HepG2 (cell line): Measurements from ENCODE around the gene ST8SIA4. TPM values are rescaled to one million over a fixed set of nuclear protein-coding genes. Genes with fewer than 3 reads are reported as not detected.

Source experiments
- ATAC-seq: fragments of 200-7000 bp; cut with Tn5 transposase; 3 replicates; pipeline ENCODE4 v1.9.1; 2020; ENCODE audit warnings: mild to moderate bottlenecking, moderate library complexity
- BruUV-seq: library from RNA; stranded (reverse); fragments of 400-500 nt; replicated peaks from 2 replicates; lab custom pipeline; 2021; lab: Mats Ljungman, UMichigan
- CTCF ChIA-PET: fragments of 300-600 bp; formaldehyde crosslinking; extraction: SDS; loops from one replicate; lab custom pipeline; 2021; ENCODE audit warnings: low total read pairs, inconsistent platforms, low intra/inter-chr PET ratio; lab: Yijun Ruan, JAX
- POLR2A ChIA-PET: fragments of 350-600 bp; sonication (Branson Sonifier 250); formaldehyde crosslinking; loops from one replicate; lab custom pipeline; 2020; ENCODE audit warnings: antibody characterized with exemption, inconsistent platforms; lab: Yijun Ruan, JAX
- DNase-seq: peaks from one replicate; pipeline ENCODE4 v3.0.0-alpha.2; 2015; ENCODE audit warnings: low spot score
- FAIRE-seq: peaks from 3 replicates; lab custom pipeline; 2011; peaks lifted over from hg19 to GRCh38; lab: Jason Lieb, UNC
- H2AFZ ChIP-seq: one replicate; pipeline ENCODE4 v1.6.1; 2011; ENCODE audit warnings: low read length, inconsistent platforms
- H3K27ac ChIP-seq: fragments of 300-600 bp; 3 replicates; pipeline ENCODE4 v1.8.0; 2011; ENCODE audit warnings: mixed run types, mild to moderate bottlenecking, mixed read lengths, low read length, inconsistent platforms; ENCODE audit not compliant: insufficient read depth; ENCODE audit errors: extremely low read length
- H3K27me3 ChIP-seq, 2 experiments: fragments of 200-600 bp in 1 of 2; 2 replicates in 1 of 2; 3 replicates in 1 of 2; pipeline versions ENCODE4 v1.6.0 to v1.8.0; 2011; ENCODE audit warnings: low read length in 2 of 2, mild to moderate bottlenecking in 2 of 2, moderate library complexity in 2 of 2, inconsistent platforms in 1 of 2; ENCODE audit not compliant: insufficient read depth in 2 of 2, control insufficient read depth in 1 of 2
- H3K36me3 ChIP-seq, 2 experiments: fragments of 200-600 bp in 1 of 2; replicated peaks in 1 of 2; 2 replicates in 1 of 2; 3 replicates in 1 of 2; pipeline versions ENCODE4 v1.5.1 to v1.8.0; 2011; ENCODE audit warnings: low read length in 2 of 2, inconsistent platforms in 1 of 2; ENCODE audit not compliant: insufficient read depth in 2 of 2, control insufficient read depth in 1 of 2
- H3K4me1 ChIP-seq: 2 replicates; pipeline ENCODE4 v1.5.1; 2012; ENCODE audit warnings: low read length, inconsistent platforms; ENCODE audit not compliant: insufficient read depth
- H3K4me2 ChIP-seq: 2 replicates; pipeline ENCODE4 v1.6.0; 2011; ENCODE audit warnings: low read depth, low read length, inconsistent platforms
- H3K4me3 ChIP-seq, 3 experiments: fragments of 200-600 bp in 1 of 3; sonication (generic), shearing (Covaris generic) in 1 of 3; replicated peaks in 1 of 3; 2 replicates each; pipeline ENCODE4 v1.5.1; 2011 to 2016; ENCODE audit warnings: low read length in 3 of 3, inconsistent platforms in 2 of 3, low read depth in 2 of 3, mild to moderate bottlenecking in 2 of 3, control low read depth in 1 of 3, mixed read lengths in 1 of 3; ENCODE audit not compliant: insufficient read depth in 1 of 3
- H3K79me2 ChIP-seq: one replicate; pipeline ENCODE4 v1.6.1; 2011; ENCODE audit warnings: low read length, inconsistent platforms; ENCODE audit not compliant: insufficient read depth
- H3K9ac ChIP-seq: 2 replicates; pipeline ENCODE4 v1.6.0; 2011; ENCODE audit warnings: mild to moderate bottlenecking, low read depth, low read length, inconsistent platforms; ENCODE audit not compliant: insufficient read depth
- H3K9me3 ChIP-seq: 2 replicates; pipeline ENCODE4 v1.5.1; 2012; ENCODE audit warnings: mild to moderate bottlenecking, low read length
- H4K20me1 ChIP-seq: 2 replicates; pipeline ENCODE4 v1.6.0; 2011; ENCODE audit warnings: inconsistent platforms, mild to moderate bottlenecking, low read length, moderate library complexity; ENCODE audit not compliant: insufficient read depth
- GABPA ChIP-seq, 2 experiments: IDR thresholded peaks; 2 replicates each; pipeline ENCODE4 v1.6.1; 2011 to 2016; ENCODE audit warnings: low read depth in 2 of 2, low read length in 1 of 2, missing biosample characterization in 1 of 2, missing genetic modification characterization in 1 of 2
- GABPB1 ChIP-seq: IDR thresholded peaks from 2 replicates; pipeline ENCODE4 v1.6.1; 2016; ENCODE audit warnings: mild to moderate bottlenecking, missing genetic modification reagents, moderate library complexity, missing compliant biosample characterization
- HES4 ChIP-seq: sonication (generic); formaldehyde crosslinking; IDR thresholded peaks from 2 replicates; pipeline ENCODE4 v1.9.0; 2021; ENCODE audit warnings: mild to moderate bottlenecking, missing genetic modification reagents, borderline replicate concordance
- NCOA2 ChIP-seq: sonication (generic); formaldehyde crosslinking; IDR thresholded peaks from 2 replicates; pipeline ENCODE4 v1.8.0; 2022; ENCODE audit warnings: inconsistent platforms
- RARG ChIP-seq: sonication (generic); formaldehyde crosslinking; IDR thresholded peaks from 2 replicates; pipeline ENCODE4 v1.4.0; 2020; ENCODE audit warnings: low read depth, mild to moderate bottlenecking, missing genetic modification reagents
- RBM22 ChIP-seq: fragments of 200-400 bp; formaldehyde crosslinking; optimal IDR thresholded peaks from 2 replicates; pipeline ENCODE3; 2017; ENCODE audit warnings: mild to moderate bottlenecking, low read length, moderate library complexity
- SMARCE1 ChIP-seq: fragments of 450-650 bp; IDR thresholded peaks from 2 replicates; pipeline ENCODE4 v1.6.1; 2017; ENCODE audit warnings: borderline replicate concordance
- TBL1XR1 ChIP-seq: fragments of 150-350 bp; IDR thresholded peaks from 2 replicates; pipeline ENCODE4 v1.6.1; 2014; ENCODE audit warnings: borderline replicate concordance, low read length; ENCODE audit not compliant: partially characterized antibody
- TFDP1 ChIP-seq: IDR thresholded peaks from 2 replicates; pipeline ENCODE4 v1.6.1; 2016; ENCODE audit warnings: missing compliant biosample characterization, missing genetic modification reagents, borderline replicate concordance
- THAP9 ChIP-seq: sonication (generic); formaldehyde crosslinking; IDR thresholded peaks from 2 replicates; pipeline ENCODE4; 2020; ENCODE audit warnings: missing genetic modification reagents, mild to moderate bottlenecking, borderline replicate concordance
- ZNF101 ChIP-seq: sonication (generic); formaldehyde crosslinking; IDR thresholded peaks from 2 replicates; pipeline ENCODE4 v1.4.0; 2020; ENCODE audit warnings: mild to moderate bottlenecking, low read depth, missing genetic modification reagents, borderline replicate concordance
- ZNF343 ChIP-seq: sonication (generic); formaldehyde crosslinking; IDR thresholded peaks from 2 replicates; pipeline ENCODE4 v1.4.0; 2020; ENCODE audit warnings: mild to moderate bottlenecking, missing genetic modification reagents
- ZNF367 ChIP-seq: sonication (generic); formaldehyde crosslinking; IDR thresholded peaks from 2 replicates; pipeline ENCODE4 v1.4.0; 2020; ENCODE audit warnings: missing genetic modification reagents, borderline replicate concordance
- ZNF382 ChIP-seq: sonication (generic); formaldehyde crosslinking; IDR thresholded peaks from 2 replicates; pipeline ENCODE4 v1.5.0; 2020; ENCODE audit warnings: missing genetic modification reagents, mild to moderate bottlenecking, borderline replicate concordance
- ZNF652 ChIP-seq: IDR thresholded peaks from 2 replicates; pipeline ENCODE4 v1.6.1; 2016; ENCODE audit warnings: low read depth, borderline replicate concordance
- WGBS: methylation state at CpG from one replicate; pipeline ENCODE4 v1.1.6; 2017; ENCODE audit warnings: low lambda C conversion rate; 5-methylcytosine and 5-hydroxymethylcytosine counted together
- in situ Hi-C: cut with HindIII; loops from 2 replicates; pipeline ENCODE4 v1.10.0; 2017; ENCODE audit warnings: low pct_unique_long_range_greater_than_20kb; ENCODE audit not compliant: extremely low pct_ligation_motif_present
- intact Hi-C: fragments of 100-400 bp; cut with micrococcal nuclease; formaldehyde crosslinking; loops from one replicate; pipeline ENCODE4 v1.10.0; 2022; ENCODE audit not compliant: unreplicated experiment
- polyA plus RNA-seq, 8 experiments: library from polyadenylated mRNA; depleted of rRNA in 3 of 8; stranded (reverse) in 7 of 8; unstranded in 1 of 8; fragments of >200 nt; fragmentation: Illumina TruSeq in 4 of 8; extraction: Trizol in 4 of 8; gene quantifications; 2 replicates each; pipeline versions ENCODE4 v1.2.1 to v1.2.3, GENCODE V29; 2011 to 2016; ENCODE audit warnings: low read depth in 4 of 8, missing spikeins in 1 of 8, mixed read lengths in 1 of 8; ENCODE audit not compliant: insufficient read depth in 1 of 8
- total RNA-seq, 5 experiments: library from RNA; depleted of rRNA; stranded (reverse); fragments of >200 nt; fragmentation: Illumina TruSeq; extraction: Trizol; gene quantifications; 2 replicates each; pipeline ENCODE4 v1.2.3, GENCODE V29; 2016; ENCODE audit warnings: low read depth in 1 of 5
- TF ChIP-seq, protein P1 (sequence below): sonication (generic); formaldehyde crosslinking; IDR thresholded peaks from 2 replicates; pipeline ENCODE4 v1.8.0; 2022; ENCODE audit warnings: missing genetic modification reagents, low read depth, mild to moderate bottlenecking, borderline replicate concordance

ST8SIA4 gene
- total and polyA plus RNA-seq, 2 of the 13 experiments (the other 11 are each of a cell fraction or from before 2014, with no cell fraction given): not detected

- TF ChIP-seq, protein P1, sequence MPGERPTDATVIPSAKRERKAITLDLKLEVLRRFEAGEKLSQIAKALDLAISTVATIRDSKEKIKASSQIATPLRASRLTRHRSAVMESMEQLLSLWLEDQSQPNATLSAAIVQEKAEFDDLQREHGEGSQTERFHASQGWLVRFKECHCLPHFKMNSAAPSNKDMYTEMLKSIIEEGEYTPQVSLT (CRISPR knock-in tag): no peak
- TF ChIP-seq THAP9 (CRISPR knock-in tag) (no peak), ZNF367 (CRISPR knock-in tag) (no peak), HES4 (CRISPR knock-in tag) (no peak), TBL1XR1 (no peak), GABPA (IDR thresholded peaks at IDR 0.05; ENCODE audit: low read depth, low read length) (no peak), GABPA (CRISPR knock-in tag; IDR thresholded peaks at IDR 0.05; ENCODE audit: low read depth) (no peak)
- TF ChIP-seq, all 625 proteins: peak for 0
These were observed 106.2 kb downstream of the ST8SIA4 start (continued) for GRCh38 chr5:100796851-100797250.

DNA sequence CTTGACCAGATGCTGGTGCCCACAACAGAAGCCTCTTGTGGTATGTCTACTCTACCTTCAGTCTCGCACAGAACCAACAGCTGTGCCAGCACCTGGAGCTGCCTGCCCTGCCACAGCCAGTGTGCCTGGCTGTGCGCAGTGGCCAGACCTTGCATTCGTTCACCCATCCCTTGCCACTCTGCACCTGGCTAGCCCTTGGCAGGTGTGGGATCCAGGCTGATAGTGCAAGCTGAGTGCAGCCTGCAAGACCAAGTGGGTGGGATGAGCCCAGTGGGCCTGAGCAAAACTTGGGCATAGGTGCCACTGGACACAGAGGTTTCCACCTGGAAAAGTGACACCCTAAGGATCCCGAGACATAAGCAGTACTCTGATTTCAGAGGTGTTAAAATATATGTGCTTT lies 108.2 kb downstream of the ST8SIA4 start:
- Histone ChIP-seq H3K9me3 (no peaks in the 10 kb centered on the region), H3K27me3 (no peaks in the 10 kb centered on the region), H3K36me3 (no peaks in the 10 kb centered on the region), H3K4me1 (no peaks in the 10 kb centered on the region), H3K79me2 (no peaks in the 10 kb centered on the region), H4K20me1 (no peaks in the 10 kb centered on the region), H3K4me3 (no peak overlapping the region), H2AFZ (no peak overlapping the region), H3K9ac (no peak overlapping the region), H3K4me2 (no peak overlapping the region), H3K27ac (no peak overlapping the region)
- FAIRE-seq (no peak), DNase-seq (no peak), ATAC-seq (no peak)
- POLR2A ChIA-PET: no interaction called here
- in situ Hi-C loops: no loop called here
- CTCF ChIA-PET: no interaction called here
- no TSS peak for BruUV-seq
- WGBS: 0% methylated on average over 1 of the region's 4 CpGs
- intact Hi-C loops: no loop called here
- TF ChIP-seq ZNF101 (no peak), GABPB1 (CRISPR knock-in tag) (no peak), ZNF382 (CRISPR knock-in tag) (no peak), ZNF652 (CRISPR knock-in tag) (no peak), SMARCE1 (no peak), RBM22 (no peak), RARG (CRISPR knock-in tag) (no peak), TFDP1 (CRISPR knock-in tag) (no peak), NCOA2 (CRISPR knock-in tag) (no peak), ZNF343 (CRISPR knock-in tag) (no peak)
